ENCODE measurements around the gene MISP.

- TF ChIP-seq POLR2AphosphoS5 (IDR thresholded peaks at IDR 0.05) (no peak), CTCF (IDR thresholded peaks at IDR 0.05) (no peak), POLR2A (IDR thresholded peaks at IDR 0.05) (no peak)
Measured at GRCh38 chr19:720345-721160, 30.4 kb upstream of the MISP start.

Measured in transverse colon (tissue), 4 donors.